SJSA1 (cell line): ENCODE measurements around the gene MRRF. TPM values are rescaled to one million over a fixed set of nuclear protein-coding genes. Genes with fewer than 3 reads are reported as not detected.

ENCODE experiments used
- DNase-seq, 2 experiments: peaks; one replicate each; pipeline ENCODE4 v3.0.0-alpha.2; 2015 to 2020; ENCODE audit warnings: low spot score in 2 of 2, low read depth in 1 of 2
- H3K27ac ChIP-seq: fragments of 250-450 bp; sonication (Bioruptor Pico); 2 replicates; pipeline ENCODE4 v1.5.1; 2020; ENCODE audit warnings: mild to moderate bottlenecking, moderate library complexity
- H3K27me3 ChIP-seq: fragments of 250-450 bp; sonication (Bioruptor Pico); replicated peaks from 2 replicates; pipeline ENCODE4 v1.5.1; 2020; ENCODE audit warnings: mild to moderate bottlenecking, moderate library complexity
- H3K36me3 ChIP-seq: fragments of 250-450 bp; sonication (Bioruptor Pico); 2 replicates; pipeline ENCODE4 v1.5.1; 2020; ENCODE audit warnings: mild to moderate bottlenecking
- H3K4me1 ChIP-seq: fragments of 250-450 bp; sonication (Bioruptor Pico); replicated peaks from 2 replicates; pipeline ENCODE4 v1.6.1; 2021; ENCODE audit warnings: mild to moderate bottlenecking
- H3K4me3 ChIP-seq: fragments of 250-450 bp; sonication (Bioruptor Pico); 2 replicates; pipeline ENCODE4 v1.5.1; 2020; ENCODE audit warnings: mild to moderate bottlenecking
- H3K9me3 ChIP-seq: fragments of 250-450 bp; sonication (Bioruptor Pico); replicated peaks from 2 replicates; pipeline ENCODE4 v1.5.1; 2020; ENCODE audit warnings: mild to moderate bottlenecking
- total RNA-seq: library from RNA; depleted of rRNA; stranded (reverse); fragments of >200 nt; shearing (Covaris generic); gene quantifications from 2 replicates; pipeline ENCODE4 v1.2.3, GENCODE V29; 2014; rRNA removed

Gene MRRF
- total RNA-seq, 1 experiment from 2014 or later: 21.8 TPM

DNA sequence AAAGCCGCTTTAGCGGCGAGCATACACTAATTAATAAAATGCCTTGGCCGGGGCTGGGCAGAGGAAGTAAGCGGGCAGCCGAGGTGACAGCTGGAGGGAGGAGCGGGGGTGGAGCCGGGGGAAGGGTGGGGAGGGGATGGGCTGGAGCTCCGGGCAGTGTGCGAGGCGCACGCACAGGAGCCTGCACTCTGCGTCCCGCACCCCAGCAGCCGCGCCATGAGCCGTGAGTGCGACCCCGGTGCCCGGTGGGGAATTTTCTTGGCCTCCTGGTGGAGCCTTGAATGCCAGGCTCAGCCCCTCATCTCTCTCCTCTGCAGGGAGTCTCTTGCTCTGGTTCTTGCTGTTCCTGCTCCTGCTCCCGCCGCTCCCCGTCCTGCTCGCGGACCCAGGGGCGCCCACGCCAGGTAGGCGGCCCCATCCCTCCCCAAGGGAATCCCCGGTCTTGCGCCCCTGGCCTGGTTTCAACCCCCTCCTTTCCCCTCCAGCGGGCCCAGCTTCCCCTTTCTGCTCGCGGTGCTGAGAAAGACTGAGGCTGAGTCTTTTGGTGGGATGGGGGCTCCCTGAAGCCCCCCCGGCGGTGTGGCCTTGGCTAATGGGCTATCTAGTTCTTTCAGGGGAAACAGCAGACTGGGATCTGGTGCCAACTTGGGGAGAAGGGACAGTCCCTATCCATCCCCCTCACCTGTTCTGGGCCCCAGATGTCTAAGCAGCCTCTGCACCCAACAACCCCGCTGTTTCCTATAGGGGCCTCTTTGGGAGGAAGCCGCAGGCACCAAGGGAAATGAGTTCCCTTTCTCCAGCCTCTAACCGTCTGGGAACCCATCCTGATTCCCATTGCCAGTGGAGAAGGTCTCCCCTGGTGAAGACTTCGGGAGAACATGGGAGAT lies 106.4 kb downstream of the MRRF start, which contains the start of gene PTGS1:
TSS of gene PTGS1 (plus strand) at position 156 of the 887 bp plus-strand sequence. CDS start at position 217, 61 bp downstream.
- DNase-seq: no peak
- Histone ChIP-seq H3K4me1 (peaks cover 6% of the 10 kb centered on the region), H3K27ac (no peak within 1 kb of the TSS), H3K27me3 (no peaks in the 10 kb centered on the region), H3K9me3 (no peaks in the 10 kb centered on the region), H3K4me3 (no peak within 1 kb of the TSS), H3K36me3 (no peaks in the 10 kb centered on the region)

DNA sequence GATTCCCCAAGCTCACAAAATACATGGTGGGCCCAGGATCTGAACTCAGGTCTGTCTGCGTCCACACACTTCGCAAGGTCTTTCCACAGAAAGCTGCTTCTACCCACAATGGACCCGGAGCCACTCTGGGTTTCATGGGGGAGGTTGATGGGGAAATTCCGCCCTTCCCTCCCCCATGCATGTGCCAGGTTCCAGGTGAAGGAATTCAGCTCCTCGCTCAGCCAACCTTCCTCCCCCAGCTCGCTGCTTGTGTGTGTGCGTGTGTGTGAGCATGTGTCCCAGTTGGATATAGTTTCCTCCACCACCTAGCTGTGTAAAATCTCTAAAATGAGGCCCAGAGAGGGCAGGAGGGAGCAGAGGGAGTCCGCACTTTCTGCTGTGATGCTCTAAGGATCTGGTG lies 107.2 kb downstream of the MRRF start:
- H3K4me3 ChIP-seq: no peak overlapping the region
- no peaks in the 10 kb centered on the region for H3K27me3 ChIP-seq
- H3K27ac ChIP-seq: no peak overlapping the region
- H3K4me1 ChIP-seq: peaks cover 6% of the 10 kb centered on the region
- no peak for DNase-seq
- H3K36me3 ChIP-seq: no peaks in the 10 kb centered on the region
- H3K9me3 ChIP-seq: no peaks in the 10 kb centered on the region

DNA sequence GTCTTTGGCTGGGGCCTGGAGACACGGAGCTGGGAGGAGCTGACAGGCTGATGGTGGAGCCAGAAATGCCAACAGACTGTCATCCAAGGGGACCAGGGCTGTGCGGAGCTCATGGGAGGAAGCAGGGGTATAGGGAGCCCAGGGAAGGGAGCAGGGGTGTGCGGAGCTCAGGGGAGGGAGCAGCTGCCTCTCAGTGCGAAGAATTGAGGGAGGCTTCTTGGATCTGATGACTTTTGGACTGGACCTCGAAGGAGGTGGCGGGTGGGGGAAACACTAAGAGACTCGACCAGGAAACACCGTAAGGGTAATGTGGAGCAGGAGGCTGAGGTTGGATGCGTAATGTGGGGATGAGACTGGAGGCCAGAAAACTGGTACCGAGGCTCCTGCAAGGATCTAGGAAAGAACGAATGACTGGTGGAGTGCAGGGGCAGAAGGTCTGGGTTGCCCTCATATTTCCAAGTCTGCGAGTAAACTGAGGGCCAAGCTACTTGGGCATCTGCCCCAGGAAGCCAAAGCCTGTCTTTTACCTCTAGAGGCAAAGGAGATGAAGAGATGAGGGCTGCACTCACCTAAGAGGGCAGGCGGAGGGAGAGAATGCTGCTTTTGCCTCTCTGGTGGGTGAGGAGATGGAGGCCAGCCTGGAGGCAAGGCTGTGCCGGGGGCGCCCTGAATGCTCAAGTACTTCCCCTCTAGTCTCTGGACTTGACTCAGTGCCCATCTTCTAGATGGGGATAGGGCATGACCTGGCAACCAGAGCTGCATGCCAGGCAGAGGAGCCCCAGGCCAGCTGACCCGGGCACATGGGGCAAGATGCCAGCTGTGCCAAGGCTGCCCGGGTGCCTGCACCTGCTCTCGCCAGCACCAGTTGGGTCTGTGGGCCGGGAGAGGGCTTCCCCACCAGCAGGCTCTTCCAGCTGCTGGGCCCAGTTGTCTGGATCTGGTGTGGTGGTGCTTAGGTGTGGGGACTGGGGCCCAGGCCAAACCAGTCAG lies 108.5 kb downstream of the MRRF start:
- Histone ChIP-seq H3K4me3 (no peak overlapping the region), H3K4me1 (peaks cover 6% of the 10 kb centered on the region), H3K27ac (no peak overlapping the region)

DNA sequence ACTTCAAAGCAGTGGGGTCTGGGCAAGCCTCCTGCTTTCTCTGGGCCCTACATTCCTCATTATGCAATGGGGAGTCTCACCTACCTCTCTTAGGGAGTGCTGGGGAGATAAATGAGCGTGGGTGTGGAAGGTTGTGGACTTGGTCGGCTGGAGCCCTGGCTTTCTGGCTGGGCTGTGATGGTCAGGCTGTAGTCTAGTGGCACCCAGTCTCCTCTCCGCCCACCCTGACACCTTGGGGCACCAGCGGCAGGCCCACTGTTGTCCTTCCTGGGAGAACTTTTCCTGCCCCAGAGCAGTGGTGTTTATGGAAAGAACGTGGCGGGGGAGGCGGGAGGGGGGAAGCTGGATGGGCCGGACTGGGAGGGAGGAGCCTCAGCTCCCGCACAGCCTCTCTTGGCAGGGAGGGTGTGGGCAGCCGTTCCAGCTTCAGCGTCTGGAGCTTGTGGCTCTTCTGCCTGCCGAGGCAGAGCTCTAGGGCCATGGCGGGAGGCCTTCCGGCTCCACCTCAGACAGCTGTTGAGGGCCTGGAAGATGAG lies 110.3 kb downstream of the MRRF start:
- Histone ChIP-seq H3K27me3 (no peaks in the 10 kb centered on the region), H3K4me1 (peaks cover 6% of the 10 kb centered on the region), H3K27ac (no peak overlapping the region), H3K9me3 (peaks cover 7% of the 10 kb centered on the region), H3K36me3 (no peaks in the 10 kb centered on the region), H3K4me3 (no peak overlapping the region)
- peak in 1 of 2 experiments; percentile 4 for DNase-seq

More for the DNA sequence above, 108.5 kb downstream of the MRRF start:
- Histone ChIP-seq H3K27me3 (no peaks in the 10 kb centered on the region), H3K9me3 (no peaks in the 10 kb centered on the region), H3K36me3 (no peaks in the 10 kb centered on the region)
- no peak for DNase-seq

DNA sequence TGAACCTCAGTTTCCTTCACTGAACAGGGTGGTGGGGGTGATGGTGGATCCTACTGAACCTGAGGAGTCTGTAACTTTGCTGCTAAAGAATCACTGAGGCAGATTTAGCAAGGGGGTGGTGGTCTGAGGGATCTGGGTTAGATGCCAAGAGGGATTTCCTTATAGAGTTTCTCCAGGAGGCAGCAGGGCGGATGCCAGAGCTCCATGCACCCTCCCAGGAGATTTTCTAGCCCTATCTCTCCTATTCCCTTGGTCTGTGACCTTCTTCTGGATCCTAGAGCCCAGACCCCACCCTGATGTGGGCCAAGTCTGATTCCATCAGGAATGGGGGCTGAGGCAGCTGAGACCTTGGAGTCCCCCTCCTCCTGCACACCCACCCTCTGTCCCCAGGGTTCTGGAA lies 112.1 kb downstream of the MRRF start:
- DNase-seq: no peak
- H3K27ac ChIP-seq: no peak overlapping the region
- H3K4me1 ChIP-seq: peaks cover 6% of the 10 kb centered on the region

DNA sequence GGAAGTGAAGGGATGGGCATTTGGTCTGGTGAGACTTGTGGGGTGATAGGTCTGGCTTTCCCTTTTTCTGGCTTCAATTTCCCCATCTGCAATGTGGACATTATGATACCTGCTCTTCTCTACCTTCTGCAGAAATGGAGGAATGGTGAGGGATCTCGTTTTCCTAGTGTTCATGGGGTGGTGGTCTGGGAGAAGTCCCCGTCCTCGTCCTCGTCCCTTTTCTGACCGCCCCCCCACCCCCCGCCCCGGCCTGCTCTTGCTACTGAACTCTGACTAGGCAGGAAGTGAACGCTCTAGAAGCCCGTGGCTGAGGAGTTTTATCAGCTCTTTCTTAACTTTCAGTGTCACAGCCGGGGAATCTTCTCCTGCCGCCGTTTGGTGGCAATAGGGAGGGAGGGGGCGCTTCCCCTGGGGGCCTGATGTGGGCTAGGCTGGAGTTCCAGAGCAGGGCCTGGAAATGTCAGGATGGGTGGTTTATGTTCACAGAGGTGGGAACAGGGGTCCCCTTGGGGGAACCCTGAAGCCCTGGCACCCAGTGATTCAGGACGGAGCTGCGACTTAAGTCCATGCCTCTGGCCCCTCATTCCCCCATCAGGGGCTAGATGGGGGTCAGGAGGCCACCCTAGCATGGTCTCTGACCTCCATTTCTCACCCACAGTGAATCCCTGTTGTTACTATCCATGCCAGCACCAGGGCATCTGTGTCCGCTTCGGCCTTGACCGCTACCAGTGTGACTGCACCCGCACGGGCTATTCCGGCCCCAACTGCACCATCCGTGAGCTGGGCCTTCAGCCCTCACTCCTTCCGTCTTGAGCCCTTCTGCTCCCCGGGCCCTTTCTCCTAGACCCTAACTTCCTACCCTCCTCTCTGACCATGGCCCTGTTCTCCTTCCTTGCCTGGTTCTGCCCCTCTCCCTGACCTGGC lies 112.8 kb downstream of the MRRF start:
- no peak for DNase-seq
- no peak overlapping the region for H3K4me3 ChIP-seq
- no peaks in the 10 kb centered on the region for H3K27me3 ChIP-seq
- no peaks in the 10 kb centered on the region for H3K36me3 ChIP-seq
- peaks cover 7% of the 10 kb centered on the region for H3K9me3 ChIP-seq
- H3K4me1 ChIP-seq: peaks cover 6% of the 10 kb centered on the region
- H3K27ac ChIP-seq: no peak overlapping the region

More for the DNA sequence above, 112.1 kb downstream of the MRRF start:
- H3K36me3 ChIP-seq: no peaks in the 10 kb centered on the region
- H3K9me3 ChIP-seq: peaks cover 7% of the 10 kb centered on the region
- no peak overlapping the region for H3K4me3 ChIP-seq
- H3K27me3 ChIP-seq: no peaks in the 10 kb centered on the region

DNA sequence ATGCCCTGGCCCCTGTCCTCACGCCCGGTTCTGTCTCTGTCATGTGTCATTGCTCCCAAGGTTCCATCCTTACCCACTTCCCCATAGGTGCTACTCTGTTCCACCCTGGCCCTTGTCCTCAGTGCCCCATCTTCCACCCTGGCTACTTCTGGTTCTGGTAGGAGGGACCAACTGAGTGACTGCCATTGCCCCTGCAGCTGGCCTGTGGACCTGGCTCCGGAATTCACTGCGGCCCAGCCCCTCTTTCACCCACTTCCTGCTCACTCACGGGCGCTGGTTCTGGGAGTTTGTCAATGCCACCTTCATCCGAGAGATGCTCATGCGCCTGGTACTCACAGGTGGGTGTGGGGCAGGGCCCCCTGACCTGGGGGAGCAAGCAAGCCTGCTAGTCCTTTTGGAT lies 113.6 kb downstream of the MRRF start:
- Histone ChIP-seq H3K4me3 (no peak overlapping the region), H3K27me3 (no peaks in the 10 kb centered on the region), H3K36me3 (no peaks in the 10 kb centered on the region), H3K27ac (no peak overlapping the region), H3K4me1 (peaks cover 6% of the 10 kb centered on the region), H3K9me3 (peaks cover 7% of the 10 kb centered on the region)
- DNase-seq: no peak

DNA sequence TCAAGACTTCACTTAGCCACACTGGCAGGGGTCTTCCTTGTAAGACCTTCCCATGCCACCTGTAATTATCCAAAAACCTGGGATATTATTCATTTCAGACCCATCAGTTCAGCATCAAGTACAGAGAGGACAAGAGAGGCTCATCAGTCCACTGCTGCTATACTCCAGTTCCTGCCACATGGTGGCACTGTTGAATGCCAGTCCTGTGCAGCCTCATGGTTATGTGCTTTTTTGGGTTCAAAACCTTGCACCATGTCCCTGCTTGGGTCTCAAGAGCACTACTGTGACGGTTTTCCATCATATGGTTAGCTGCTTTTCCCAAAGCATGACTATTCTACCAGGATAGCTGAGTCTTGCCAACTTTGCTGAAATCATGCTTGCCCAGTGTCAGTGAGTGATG lies 114.7 kb downstream of the MRRF start:
- H3K9me3 ChIP-seq: peaks cover 7% of the 10 kb centered on the region
- H3K36me3 ChIP-seq: no peaks in the 10 kb centered on the region
- DNase-seq: no peak
- no peak overlapping the region for H3K27ac ChIP-seq
- no peaks in the 10 kb centered on the region for H3K27me3 ChIP-seq
- no peak overlapping the region for H3K4me3 ChIP-seq
- peaks cover 6% of the 10 kb centered on the region for H3K4me1 ChIP-seq

DNA sequence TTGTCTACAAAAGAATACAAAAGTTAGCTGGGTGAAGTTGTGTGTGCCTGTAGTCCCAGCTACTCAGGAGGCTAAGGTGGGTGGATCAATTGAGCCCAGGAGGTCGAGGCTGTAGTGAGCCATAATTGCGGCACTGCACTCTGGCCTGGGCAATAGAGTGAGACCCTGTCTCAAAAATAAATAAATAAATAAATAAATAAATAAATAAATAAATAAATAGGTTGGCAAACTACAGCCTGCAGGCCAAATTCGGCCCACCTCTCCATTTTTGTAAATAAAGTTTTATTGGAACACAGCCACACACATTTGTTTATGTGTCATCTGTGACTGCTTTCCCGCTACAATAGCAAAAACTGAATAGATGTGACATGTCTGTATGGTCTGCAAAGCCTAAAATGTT lies 115.6 kb downstream of the MRRF start:
- no peaks in the 10 kb centered on the region for H3K36me3 ChIP-seq

More for the DNA sequence above, 115.6 kb downstream of the MRRF start:
- no peak for DNase-seq
- Histone ChIP-seq H3K27ac (no peak overlapping the region), H3K4me3 (no peak overlapping the region), H3K9me3 (peaks cover 7% of the 10 kb centered on the region), H3K4me1 (peaks cover under 1% of the 10 kb centered on the region), H3K27me3 (no peaks in the 10 kb centered on the region)

Other genes starting within 250 kb of the MRRF start
- 3.8 and 5.5 TPM in 2 replicates for gene TTLL11, start 171.6 kb upstream of the MRRF start, total RNA-seq
- gene NDUFA8, start 105.1 kb upstream of the MRRF start, total RNA-seq: 38.5 and 47.8 TPM in 2 replicates
- gene MORN5, start 105.0 kb upstream of the MRRF start, total RNA-seq: not detected in 2 replicates
- gene LHX6, start 35.9 kb upstream of the MRRF start, total RNA-seq: 4.6 and 6.4 TPM in 2 replicates
- 9.8 and 17.6 TPM in 2 replicates for gene RBM18, start within 50 bp of the MRRF start, total RNA-seq
- 0.39 and 0.97 TPM in 2 replicates for gene PTGS1, start 106.1 kb downstream of the MRRF start, total RNA-seq
- not detected in 2 replicates for gene OR1J1, start 213.0 kb downstream of the MRRF start, total RNA-seq
- not detected in 2 replicates for gene OR1J2, start 245.9 kb downstream of the MRRF start, total RNA-seq